Tibial artery (tissue), 4 donors: ENCODE measurements around the gene SLC6A2.

ENCODE experiments used
- DNase-seq, 2 donors: peaks; one replicate each; pipeline ENCODE4 v3.0.0-alpha.2; 2019
- H3K27ac ChIP-seq, 2 donors: fragments of 200-600 bp; sonication (generic) in 1 of 2; 1 replicate in 1 of 2; 2 replicates in 1 of 2; pipeline ENCODE4 v1.5.1; 2018 to 2019; ENCODE audit warnings: mild to moderate bottlenecking in 1 of 2
- H3K27me3 ChIP-seq, 2 donors: fragments of 200-600 bp; sonication (generic) in 1 of 2; one replicate each; pipeline versions ENCODE4 v1.5.1 to v1.6.0; 2016 to 2019
- H3K36me3 ChIP-seq, 3 donors: fragments of 200-600 bp; sonication (generic) in 2 of 3; one replicate each; pipeline ENCODE4 v1.5.1; 2016 to 2019; ENCODE audit warnings: mild to moderate bottlenecking in 2 of 3
- H3K4me1 ChIP-seq, 4 donors: fragments of 200-600 bp; sonication (generic) in 2 of 4; 1 replicate in 3 of 4; 2 replicates in 1 of 4; pipeline ENCODE4 v1.5.1; 2016 to 2019
- H3K4me3 ChIP-seq, 2 donors: fragments of 200-600 bp; sonication (generic) in 1 of 2; 1 replicate in 1 of 2; 2 replicates in 1 of 2; pipeline ENCODE4 v1.5.1; 2018 to 2019; ENCODE audit warnings: mild to moderate bottlenecking in 2 of 2
- H3K9me3 ChIP-seq, 3 donors: fragments of 200-600 bp; sonication (generic) in 1 of 3; one replicate each; pipeline ENCODE4 v1.5.1; 2016 to 2019
- intact Hi-C: fragments of 100-400 bp; cut with DNase I; formaldehyde crosslinking; loops from one replicate; pipeline ENCODE4 v1.15.0; 2023; ENCODE audit warnings: low total_unique reads
- TF ChIP-seq, protein P1 (sequence below), 2 experiments: fragments of 200-600 bp in 1 of 2; fragments of 450-650 bp in 1 of 2; IDR thresholded peaks; one replicate each; pipeline ENCODE4 v1.5.1; 2017 to 2019; ENCODE audit warnings: antibody characterized with exemption in 2 of 2, mild to moderate bottlenecking in 1 of 2, moderate library complexity in 1 of 2

Gene SLC6A2

DNA sequence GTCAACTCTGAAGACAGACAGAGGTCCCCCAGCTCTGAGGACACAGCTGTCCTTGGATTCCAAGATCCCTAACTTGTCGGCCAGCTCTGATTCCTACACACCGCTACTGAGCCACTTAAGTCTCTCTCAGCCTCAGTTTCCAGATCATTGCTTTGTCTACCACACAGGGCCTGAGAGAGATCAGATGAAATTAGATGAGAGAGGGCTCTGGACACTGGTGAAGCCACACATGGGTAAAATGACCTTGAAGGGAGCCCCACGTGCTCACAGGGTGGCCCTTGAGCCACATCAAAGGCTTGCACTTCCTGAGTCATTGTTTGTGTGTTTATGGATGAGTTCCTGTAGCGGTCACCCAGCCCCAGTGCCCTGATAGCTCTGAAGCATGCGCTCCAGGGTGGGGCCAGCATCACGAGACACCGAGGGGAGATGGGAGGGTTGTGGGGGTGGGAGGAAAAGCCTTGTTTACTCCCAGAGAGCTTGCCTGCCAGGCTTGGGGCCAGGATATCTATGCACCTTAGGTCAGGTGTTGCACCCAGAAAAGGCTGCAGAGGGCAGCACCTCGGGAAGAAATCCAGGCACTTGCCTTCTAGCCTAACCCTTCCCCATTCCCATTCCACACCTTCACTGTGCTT is 32.7 kb upstream of the SLC6A2 start:
- TF ChIP-seq, protein P1, sequence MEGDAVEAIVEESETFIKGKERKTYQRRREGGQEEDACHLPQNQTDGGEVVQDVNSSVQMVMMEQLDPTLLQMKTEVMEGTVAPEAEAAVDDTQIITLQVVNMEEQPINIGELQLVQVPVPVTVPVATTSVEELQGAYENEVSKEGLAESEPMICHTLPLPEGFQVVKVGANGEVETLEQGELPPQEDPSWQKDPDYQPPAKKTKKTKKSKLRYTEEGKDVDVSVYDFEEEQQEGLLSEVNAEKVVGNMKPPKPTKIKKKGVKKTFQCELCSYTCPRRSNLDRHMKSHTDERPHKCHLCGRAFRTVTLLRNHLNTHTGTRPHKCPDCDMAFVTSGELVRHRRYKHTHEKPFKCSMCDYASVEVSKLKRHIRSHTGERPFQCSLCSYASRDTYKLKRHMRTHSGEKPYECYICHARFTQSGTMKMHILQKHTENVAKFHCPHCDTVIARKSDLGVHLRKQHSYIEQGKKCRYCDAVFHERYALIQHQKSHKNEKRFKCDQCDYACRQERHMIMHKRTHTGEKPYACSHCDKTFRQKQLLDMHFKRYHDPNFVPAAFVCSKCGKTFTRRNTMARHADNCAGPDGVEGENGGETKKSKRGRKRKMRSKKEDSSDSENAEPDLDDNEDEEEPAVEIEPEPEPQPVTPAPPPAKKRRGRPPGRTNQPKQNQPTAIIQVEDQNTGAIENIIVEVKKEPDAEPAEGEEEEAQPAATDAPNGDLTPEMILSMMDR (IDR thresholded peaks at IDR 0.05) = no peak

DNA sequence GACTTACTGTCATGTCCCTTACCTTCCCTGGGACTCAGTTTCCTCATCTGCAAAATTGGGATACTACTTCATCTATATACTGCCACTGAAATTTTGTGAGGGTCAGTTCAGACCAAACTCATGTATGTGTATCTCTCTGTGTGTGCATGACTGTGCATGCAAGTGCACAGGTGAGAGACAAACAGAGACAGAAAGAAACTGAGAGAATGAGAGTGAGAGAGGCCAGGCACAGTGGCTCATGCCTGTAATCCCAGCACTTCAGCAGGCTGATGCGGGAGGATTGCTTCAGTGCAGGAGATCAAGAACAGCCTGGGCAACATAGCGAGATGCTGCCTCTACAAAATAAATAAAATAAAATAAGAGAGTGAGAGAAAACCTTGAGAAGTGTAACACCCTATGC is 32.1 kb upstream of the SLC6A2 start:
- TF ChIP-seq, protein P1 (IDR thresholded peaks at IDR 0.05) = no peak
- intact Hi-C loops = loop anchor here (10.0 kb wide), 1 partner anchor 61 kb away; no protein-coding TSS in a partner anchor
- H3K4me3 ChIP-seq = no peak overlapping the region

More for the DNA sequence above, 32.7 kb upstream of the SLC6A2 start:
- no peak overlapping the region for H3K27ac ChIP-seq
- H3K27me3 ChIP-seq = no peaks in the 10 kb centered on the region
- no peak overlapping the region for H3K4me3 ChIP-seq
- no peak for DNase-seq
- no peaks in the 10 kb centered on the region for H3K9me3 ChIP-seq
- intact Hi-C loops = loop anchor here (10.0 kb wide), 1 partner anchor 62 kb away; no protein-coding TSS in a partner anchor
- H3K4me1 ChIP-seq = no peaks in the 10 kb centered on the region
- H3K36me3 ChIP-seq = no peaks in the 10 kb centered on the region

DNA sequence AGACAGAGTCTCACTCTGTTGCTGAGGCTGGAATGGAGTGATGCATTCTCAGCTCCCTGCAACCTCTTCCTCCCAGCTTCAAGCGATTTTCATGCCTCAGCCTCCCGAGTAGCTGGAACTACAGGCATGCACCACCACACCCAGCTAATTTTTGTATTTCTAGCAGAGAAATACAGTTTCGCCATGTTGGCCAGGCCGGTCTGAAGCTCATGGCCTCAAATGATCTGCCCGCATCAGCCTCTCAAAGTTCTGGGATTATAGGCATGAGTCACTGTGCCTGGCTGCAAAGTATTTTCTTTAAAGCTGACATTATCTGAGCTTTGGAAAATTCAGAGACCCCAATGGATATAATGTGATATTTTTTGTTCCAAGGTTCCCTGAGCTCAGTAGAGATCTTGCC is 31.1 kb upstream of the SLC6A2 start:
- H3K4me3 ChIP-seq = no peak overlapping the region
- H3K4me1 ChIP-seq = no peaks in the 10 kb centered on the region
- no peak for DNase-seq
- H3K27ac ChIP-seq = no peak overlapping the region
- TF ChIP-seq, protein P1 (IDR thresholded peaks at IDR 0.05) = no peak
- intact Hi-C loops = loop anchor here (10.0 kb wide), 1 partner anchor 60 kb away; no protein-coding TSS in a partner anchor
- H3K27me3 ChIP-seq = peaks cover 0 to 3% of the 10 kb centered on the region in 2 donors
- no peaks in the 10 kb centered on the region for H3K36me3 ChIP-seq
- H3K9me3 ChIP-seq = no peaks in the 10 kb centered on the region

More for the DNA sequence above, 32.1 kb upstream of the SLC6A2 start:
- Histone ChIP-seq H3K36me3 (no peaks in the 10 kb centered on the region), H3K9me3 (no peaks in the 10 kb centered on the region), H3K4me1 (no peaks in the 10 kb centered on the region), H3K27me3 (no peaks in the 10 kb centered on the region), H3K27ac (no peak overlapping the region)
- no peak for DNase-seq

DNA sequence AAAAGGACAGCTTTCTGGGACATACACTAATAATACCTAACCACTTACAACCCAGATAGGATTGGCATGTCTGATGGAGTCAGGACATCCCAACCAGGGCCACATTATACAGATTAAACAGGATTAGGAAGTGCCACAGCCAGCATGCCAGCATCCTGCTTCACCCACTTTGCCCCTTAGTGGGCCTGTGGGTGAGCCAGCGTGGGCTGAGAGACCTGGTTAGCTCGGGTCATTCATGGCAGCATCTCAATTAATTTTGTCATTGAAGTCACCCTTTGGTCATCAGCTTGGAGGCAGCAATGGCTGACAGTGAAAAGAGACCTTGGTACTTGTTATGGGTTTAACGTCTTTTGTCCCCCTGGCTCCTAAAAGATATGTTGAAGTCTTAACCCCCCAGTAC is 29.9 kb upstream of the SLC6A2 start:
- TF ChIP-seq, protein P1 (IDR thresholded peaks at IDR 0.05) = no peak
- intact Hi-C loops = loop anchor here (10.0 kb wide), 1 partner anchor 59 kb away; no protein-coding TSS in a partner anchor
- H3K36me3 ChIP-seq = no peaks in the 10 kb centered on the region

DNA sequence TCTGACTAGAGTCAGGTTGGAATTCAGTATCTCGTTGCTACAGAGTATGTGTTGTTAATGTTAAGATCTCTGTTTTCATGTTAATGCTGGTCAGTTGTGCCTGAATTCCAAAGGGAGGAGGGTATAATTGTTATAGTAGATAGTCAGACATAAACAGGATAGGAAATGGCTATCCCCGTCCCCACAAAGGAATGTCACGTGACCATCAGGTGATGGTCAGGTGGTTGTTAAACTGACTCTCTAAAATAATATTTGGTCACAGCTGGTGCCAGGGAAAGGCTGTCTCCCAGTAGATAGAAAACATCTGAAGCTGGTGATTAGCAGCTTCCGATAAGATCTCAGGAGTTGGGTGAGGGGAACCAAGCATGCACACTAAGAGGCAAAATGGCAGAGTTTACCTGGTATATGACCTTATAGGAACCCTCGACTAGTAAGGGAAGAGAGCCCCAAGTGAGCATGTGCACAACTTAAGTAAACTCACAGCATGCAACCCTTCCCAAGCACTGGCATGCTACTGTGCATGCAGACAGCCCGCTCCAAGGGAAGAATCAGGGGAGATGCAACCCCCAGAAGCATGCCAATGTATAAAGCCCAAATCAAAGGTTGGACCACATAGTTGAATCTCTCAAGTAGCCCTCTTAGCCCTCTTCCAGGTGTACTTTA is 27.4 kb upstream of the SLC6A2 start:
- H3K4me3 ChIP-seq = no peak overlapping the region
- TF ChIP-seq, protein P1 (IDR thresholded peaks at IDR 0.05) = no peak
- H3K9me3 ChIP-seq = no peaks in the 10 kb centered on the region
- no peaks in the 10 kb centered on the region for H3K36me3 ChIP-seq
- no peak overlapping the region for H3K27ac ChIP-seq
- peaks cover 0 to 3% of the 10 kb centered on the region in 2 donors for H3K27me3 ChIP-seq
- H3K4me1 ChIP-seq = no peaks in the 10 kb centered on the region
- DNase-seq = no peak
- intact Hi-C loops = loop anchor here (10.0 kb wide), 1 partner anchor 56 kb away; no protein-coding TSS in a partner anchor

More for the DNA sequence above, 29.9 kb upstream of the SLC6A2 start:
- H3K27ac ChIP-seq = no peak overlapping the region
- H3K27me3 ChIP-seq = peaks cover 0 to 3% of the 10 kb centered on the region in 2 donors
- H3K4me1 ChIP-seq = no peaks in the 10 kb centered on the region
- DNase-seq = no peak
- no peak overlapping the region for H3K4me3 ChIP-seq
- no peaks in the 10 kb centered on the region for H3K9me3 ChIP-seq
